GM12875 (cell line): ENCODE results near the gene RABGGTB.

Source experiments
- H3K4me3 ChIP-seq: one replicate; pipeline ENCODE4 v1.5.1; 2011; ENCODE audit warnings: low read depth, low read length, control low read depth
- TF ChIP-seq, protein P1 (sequence below): IDR thresholded peaks from 2 replicates; pipeline ENCODE4 v1.5.1; 2011; ENCODE audit warnings: low read depth, mild to moderate bottlenecking, control low read depth, inconsistent platforms, low read length, moderate library complexity, borderline replicate concordance; ENCODE audit not compliant: insufficient read depth

The RABGGTB gene

DNA sequence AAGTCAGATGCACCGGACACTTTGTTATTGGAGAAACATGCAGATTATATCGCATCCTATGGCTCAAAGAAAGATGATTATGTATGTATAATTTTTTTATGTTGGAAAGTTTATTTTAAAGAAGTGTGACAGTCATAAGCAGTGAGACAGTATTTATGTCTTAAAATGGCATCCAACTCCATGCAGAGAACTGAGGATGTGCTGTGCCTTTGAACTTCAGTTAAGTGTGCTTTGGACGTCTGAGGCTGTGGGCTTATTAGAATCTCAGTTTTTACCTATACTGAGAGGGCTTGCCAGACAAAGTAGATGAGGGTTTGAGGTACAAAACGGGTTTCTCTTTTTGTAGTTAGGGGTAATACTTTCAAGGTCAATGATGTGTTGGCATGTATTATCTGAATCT lies 1.5 kb downstream of the RABGGTB start:
- TF ChIP-seq, protein P1, sequence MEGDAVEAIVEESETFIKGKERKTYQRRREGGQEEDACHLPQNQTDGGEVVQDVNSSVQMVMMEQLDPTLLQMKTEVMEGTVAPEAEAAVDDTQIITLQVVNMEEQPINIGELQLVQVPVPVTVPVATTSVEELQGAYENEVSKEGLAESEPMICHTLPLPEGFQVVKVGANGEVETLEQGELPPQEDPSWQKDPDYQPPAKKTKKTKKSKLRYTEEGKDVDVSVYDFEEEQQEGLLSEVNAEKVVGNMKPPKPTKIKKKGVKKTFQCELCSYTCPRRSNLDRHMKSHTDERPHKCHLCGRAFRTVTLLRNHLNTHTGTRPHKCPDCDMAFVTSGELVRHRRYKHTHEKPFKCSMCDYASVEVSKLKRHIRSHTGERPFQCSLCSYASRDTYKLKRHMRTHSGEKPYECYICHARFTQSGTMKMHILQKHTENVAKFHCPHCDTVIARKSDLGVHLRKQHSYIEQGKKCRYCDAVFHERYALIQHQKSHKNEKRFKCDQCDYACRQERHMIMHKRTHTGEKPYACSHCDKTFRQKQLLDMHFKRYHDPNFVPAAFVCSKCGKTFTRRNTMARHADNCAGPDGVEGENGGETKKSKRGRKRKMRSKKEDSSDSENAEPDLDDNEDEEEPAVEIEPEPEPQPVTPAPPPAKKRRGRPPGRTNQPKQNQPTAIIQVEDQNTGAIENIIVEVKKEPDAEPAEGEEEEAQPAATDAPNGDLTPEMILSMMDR, result no peak
- peak overlapping the region; percentile 86 for H3K4me3 ChIP-seq

DNA sequence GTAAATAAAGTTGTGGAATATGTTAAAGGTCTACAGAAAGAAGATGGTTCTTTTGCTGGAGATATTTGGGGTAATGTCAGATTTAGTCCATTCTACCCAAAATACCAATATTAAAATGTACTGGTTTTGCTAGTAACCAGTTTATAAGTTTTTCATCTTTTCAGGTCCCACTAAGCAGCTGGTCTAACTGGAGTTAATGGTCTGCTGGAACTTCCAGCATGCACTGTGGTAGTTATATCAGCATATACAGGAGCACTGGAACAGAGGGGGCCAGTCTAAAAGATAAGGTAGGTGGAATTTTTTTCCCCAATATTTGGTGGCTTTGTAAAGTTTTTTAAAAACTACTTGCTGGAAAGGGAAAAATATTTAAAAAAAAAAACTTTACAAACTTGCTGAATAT lies 3.9 kb downstream of the RABGGTB start:
- TF ChIP-seq, protein P1, result no peak
- H3K4me3 ChIP-seq, result peak overlapping the region; percentile 6

DNA sequence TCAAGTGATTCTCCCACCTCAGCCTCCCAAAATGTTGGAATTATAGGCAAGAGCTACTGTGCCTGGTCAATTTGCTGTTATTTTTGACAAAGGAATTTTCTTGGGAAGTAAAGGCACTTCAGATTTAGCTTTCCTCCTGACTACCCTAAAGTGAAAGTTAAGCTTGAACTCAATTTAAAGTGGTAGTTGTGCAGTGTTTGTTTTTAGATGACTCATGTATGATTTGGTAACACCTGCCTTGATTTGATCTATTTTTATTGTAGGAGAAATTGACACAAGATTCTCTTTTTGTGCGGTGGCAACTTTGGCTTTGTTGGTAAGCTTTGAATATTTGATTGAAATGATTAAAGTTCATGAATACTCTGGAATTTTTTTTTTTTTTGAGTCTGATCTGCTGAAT lies 5.0 kb downstream of the RABGGTB start:
- H3K4me3 ChIP-seq, result no peak overlapping the region
- TF ChIP-seq, protein P1, result no peak

DNA sequence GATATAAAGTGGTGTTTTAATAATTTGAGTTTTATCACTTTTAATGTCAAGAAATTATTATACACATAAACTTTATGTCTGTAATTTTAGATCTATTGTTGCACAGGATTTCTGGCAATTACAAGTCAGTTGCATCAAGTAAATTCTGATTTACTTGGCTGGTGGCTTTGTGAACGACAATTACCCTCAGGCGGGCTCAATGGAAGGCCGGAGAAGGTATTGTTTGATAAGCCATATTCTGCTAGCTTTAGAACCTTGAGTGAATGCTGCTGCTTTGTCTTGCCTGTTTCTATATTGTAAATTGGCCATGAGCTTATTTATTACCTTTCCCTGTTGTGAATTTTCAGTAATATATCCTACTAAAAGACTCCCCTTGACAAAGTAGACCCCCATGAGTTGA lies 6.0 kb downstream of the RABGGTB start:
- TF ChIP-seq, protein P1, result no peak
- H3K4me3 ChIP-seq, result no peak overlapping the region

DNA sequence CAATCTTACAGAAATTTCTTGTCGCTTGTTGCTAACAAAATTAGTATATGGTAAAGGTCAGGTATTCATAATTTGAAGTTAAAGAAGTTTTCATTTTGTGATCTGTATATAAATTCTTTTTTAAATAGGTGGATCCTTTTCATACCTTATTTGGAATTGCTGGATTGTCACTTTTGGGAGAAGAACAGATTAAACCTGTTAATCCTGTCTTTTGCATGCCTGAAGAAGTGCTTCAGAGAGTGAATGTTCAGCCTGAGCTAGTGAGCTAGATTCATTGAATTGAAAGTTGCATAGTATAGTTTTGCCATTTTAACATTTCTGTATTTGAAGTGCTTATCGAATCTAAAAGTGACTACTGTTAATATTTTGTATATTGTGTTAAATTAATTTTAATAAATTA lies 8.3 kb downstream of the RABGGTB start:
- TF ChIP-seq, protein P1, result no peak
- no peak overlapping the region for H3K4me3 ChIP-seq

DNA sequence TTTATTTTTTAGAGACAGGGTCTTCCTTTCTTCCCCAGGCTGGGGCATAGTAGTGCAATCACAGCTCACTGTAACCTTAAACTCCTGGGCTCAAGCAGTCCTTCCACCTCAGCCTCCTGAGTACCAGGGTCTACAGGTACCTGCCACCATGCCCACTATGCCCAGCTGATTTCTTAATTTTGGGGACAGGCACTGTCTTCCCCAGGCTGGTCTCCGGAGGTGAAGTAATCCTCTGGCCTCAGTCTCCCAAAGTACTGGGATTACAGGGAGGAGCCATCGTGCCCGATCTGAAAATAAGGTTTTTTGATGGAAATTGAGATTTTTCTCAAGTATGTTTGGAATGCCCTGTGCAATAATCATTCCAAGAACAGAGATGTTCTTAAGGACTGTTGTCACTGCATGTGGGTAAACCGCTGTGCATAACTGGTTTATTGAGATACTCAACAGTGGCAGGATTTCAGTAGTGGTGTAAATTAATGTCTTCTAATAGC lies 9.7 kb downstream of the RABGGTB start:
- TF ChIP-seq, protein P1, result no peak
- H3K4me3 ChIP-seq, result no peak overlapping the region

DNA sequence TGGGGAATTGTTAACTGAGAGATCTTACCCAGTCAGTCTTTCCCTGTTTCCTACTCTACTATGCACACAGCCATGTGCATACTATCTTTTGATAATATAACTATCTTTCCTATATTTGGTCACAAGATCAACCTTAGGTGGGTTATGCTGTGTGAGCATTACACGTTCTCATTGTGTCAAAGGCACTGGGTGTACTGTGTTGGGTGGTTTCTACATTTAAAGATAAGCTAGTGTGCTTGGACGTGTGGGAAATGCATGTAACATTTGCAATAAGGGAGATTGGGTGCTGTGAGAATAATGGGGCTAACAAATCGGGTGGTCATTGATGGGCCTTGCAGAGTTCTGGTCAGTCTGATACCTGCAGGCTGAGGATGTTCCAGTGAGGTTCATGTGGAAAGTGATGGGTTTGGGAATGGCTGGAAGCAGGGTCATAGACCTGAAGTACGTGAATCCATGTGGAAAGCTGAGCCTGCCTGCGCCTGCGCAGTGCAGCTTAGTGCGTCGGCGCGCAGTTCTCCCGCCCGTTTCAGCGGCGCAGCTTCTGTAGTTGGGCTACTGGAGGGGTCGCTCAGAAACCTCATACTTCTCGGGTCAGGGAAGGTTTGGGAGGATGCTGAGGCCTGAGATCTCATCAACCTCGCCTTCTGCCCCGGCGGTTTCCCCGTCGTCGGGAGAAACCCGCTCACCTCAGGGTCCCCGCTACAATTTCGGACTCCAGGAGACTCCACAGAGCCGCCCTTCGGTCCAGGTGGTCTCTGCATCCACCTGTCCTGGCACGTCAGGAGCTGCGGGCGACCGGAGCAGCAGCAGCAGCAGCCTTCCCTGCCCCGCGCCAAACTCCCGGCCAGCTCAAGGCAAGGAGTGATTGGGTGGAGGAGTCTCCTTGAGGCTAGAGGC lies 10.6 kb downstream of the RABGGTB start, which contains the start of gene MSH4:
Gene MSH4, plus strand, starts transcription at position 507 of the 897 bp plus-strand sequence. Its CDS starts 104 bp downstream, at position 611.
- H3K4me3 ChIP-seq, result no peak within 1 kb of the TSS
- TF ChIP-seq, protein P1, result no peak
